ENCODE results near the gene MAP3K5.
"Not testable (repeated sequence)": the region's sequence is repeated elsewhere in the genome, so short reads cannot be mapped to it uniquely, and the experiment has no call there.

MAP3K5 gene

DNA sequence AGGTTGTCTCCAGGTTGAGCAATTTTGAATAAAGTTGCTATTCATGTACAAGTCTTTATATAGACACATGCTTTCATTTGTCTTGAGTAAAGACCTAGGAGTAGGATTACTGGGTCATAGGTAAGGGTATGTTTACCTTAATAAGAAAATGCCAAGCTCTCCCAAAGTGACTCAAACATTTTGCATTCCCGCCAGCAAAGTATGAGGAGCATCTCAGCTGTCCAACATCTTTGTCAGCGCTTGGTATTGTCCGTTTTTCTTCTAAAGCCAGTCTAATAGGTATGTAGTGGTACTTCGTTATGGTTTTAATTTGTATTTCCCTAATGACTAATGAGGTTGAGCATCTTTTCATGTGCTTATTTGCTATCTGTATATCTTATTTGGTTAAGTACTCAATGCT, 67.2 kb downstream of the MAP3K5 start:
- DNase-seq (ENCODE audit: low read depth in 2 of 2): no peak

DNA sequence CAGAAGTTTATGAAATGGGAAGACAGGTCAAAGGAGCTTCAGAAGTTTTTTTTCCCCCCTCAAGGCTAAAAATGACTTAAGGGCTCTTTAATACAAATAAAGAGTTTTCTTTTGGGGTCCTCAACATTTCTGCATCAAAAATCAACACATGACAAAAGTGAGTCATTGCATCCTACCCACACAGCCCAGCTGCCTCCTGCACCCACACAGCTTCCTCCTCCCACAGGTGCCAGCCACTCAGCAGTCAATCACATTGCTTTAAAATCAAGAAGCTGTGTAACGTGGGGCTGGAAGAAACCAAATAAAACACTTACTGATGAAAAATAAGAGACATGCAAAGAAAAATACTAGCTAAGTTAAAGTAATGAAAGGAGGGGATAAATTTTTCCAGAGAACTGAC, 68.5 kb downstream of the MAP3K5 start:
- peak; percentile 2 to 12 for DNase-seq (ENCODE audit: low read depth in 2 of 2)

DNA sequence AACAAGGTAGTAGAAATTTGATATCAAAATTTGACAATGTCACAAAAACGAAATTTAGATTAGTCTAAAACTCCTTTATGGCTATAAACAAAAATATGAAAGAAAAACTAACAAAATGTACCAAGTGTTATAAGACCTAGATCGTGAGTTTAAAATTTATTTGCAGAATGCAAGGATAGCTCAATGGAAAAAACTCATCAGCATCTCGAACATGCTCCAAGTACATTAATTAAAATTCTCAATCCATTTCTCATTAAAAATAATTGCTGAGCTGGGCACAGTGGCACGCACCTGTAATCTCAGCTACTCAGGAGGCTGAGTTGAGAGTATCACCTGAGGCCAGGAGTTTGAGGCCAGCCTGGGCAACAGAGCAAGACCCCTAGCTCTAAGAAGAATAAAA, 70.8 kb downstream of the MAP3K5 start:
- DNase-seq (ENCODE audit: low read depth in 2 of 2): no peak

DNA sequence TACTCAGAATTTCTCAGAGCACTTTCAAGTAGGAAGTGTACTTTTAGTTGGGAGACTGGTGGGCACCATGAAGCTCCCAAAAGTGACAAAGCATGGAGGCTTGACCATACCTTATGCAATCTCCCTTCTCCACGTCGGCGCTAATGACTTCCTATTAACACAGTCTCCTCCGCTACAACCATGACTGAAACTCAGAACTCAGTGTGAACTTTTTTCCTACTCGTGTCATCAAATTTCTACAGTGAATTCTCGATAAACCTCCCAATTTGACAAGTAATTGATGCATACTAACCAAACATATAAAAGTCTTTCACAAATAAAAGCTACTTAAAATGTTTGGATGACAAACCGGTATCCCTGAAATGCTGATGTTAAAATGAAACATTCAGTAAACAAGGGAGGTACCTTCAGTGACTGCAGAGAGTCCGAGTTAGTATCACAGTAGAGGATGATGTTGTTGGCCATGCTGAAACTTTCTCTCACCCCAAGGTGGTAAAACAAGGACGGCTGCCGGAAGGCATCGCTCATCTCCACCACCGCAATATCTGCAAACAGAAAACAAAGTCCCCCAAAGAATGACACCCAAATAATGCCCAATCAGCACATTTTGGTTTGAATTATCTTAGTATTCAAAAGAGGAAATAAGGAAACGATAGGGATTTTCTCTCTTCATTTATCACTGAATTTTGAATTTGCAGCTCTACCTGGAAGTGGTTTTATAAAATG, 72.1 kb downstream of the MAP3K5 start:
- no peak for DNase-seq (ENCODE audit: low read depth in 2 of 2)

DNA sequence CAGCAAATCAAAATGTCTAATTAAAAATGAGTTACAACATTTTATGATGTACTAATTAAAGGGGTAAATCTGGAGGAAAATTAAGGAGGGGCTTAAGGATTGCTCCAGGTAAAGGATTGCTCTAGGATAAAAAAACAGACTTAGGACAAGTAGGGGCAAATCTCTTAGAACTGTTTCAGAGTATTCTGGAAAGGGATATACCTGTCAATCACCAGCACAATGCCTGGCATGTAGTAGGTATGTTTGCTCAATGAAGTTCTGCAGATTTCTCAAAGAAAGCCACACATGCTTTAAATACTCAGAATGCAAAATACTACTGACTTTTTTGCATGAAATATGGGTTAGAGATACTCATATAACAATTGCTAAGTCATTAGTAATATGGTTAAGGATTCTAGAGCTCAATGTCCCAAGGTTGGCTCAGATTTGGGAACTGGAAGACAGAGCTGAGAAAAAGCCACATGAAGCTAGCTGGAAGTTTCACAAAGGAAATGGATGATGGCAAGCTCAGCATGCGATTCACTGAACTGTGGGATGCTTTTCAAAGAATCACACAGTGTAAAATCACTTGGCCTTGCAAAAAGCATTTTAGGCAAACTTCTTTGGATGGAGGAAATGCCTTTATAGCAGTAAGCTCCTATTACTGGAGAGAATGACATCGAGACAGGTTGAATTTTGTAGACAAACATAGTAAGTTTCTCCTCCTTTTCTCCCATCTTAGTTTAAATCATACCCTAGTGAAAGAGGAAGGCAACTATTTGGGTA, 72.8 kb downstream of the MAP3K5 start:
- DNase-seq (ENCODE audit: low read depth in 2 of 2): no peak

DNA sequence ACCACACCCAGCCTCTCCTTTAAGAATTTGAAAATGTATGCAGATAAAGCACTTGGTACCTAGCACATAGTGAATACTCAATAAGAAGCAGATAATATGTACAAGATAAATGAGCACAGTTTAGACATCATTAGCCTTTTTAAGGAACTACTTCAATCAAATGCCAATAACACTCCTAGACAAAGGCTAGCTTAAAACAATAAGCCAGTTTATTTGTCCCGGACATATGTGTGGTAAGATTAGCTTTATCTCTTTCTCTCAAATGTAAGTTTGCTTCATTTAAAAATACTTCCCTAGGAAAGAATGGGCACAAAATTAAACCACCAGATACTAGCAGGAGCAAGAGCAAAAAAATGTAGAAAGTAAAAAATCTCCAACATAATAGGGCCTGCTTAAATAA, 73.8 kb downstream of the MAP3K5 start:
- no peak for DNase-seq (ENCODE audit: low read depth in 2 of 2)

DNA sequence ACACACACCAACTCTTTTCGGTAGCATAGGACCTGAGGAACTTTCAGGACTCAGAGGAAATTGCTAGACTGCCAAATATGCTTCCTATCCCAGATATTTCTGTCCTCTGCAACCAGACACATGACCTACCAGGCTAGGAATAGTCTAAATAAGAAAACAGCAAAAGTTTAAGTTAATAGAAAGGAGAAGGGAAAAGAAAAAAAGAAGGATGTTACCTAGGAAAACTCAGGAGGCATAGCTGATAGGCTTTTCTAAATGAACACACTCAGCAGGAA, 74.6 kb downstream of the MAP3K5 start:
- DNase-seq (ENCODE audit: low read depth in 2 of 2): no peak

DNA sequence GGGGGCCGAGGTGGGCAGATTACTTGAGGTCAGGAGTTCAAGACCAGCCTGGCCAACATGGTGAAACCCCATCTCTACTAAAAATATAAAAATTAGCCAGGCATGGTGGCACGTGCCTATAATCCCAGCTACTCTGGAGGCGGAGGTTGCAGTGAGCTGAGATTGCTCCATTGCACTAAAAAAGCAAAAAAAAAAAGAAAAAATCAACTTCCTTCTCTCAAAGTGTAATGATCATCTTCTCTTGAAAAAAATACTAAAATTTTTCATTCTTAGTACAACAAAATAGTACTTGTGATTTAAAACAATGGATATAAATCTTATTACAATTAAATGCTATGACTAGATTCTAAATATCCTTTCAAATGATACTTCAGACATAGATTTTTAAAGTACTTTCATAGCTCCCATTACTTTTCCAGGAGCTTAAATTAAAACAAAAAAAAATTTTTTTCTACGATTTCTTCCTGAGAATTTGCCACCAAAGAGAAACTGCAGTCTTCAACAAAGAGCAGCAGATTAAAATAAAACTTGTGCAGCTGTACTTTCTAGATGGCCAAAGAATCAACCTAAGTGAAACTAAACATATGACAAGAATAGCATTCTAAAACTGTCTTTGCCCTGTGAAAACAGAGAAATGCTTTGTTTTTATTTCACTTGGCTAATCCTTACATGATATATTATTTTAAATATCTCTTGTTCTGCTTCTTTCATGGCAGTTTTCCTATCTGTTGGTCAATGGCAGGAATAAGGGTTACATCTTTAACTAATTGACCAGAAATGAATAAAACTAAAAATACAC, 75.2 kb downstream of the MAP3K5 start:
- DNase-seq (ENCODE audit: low read depth in 2 of 2): no peak

DNA sequence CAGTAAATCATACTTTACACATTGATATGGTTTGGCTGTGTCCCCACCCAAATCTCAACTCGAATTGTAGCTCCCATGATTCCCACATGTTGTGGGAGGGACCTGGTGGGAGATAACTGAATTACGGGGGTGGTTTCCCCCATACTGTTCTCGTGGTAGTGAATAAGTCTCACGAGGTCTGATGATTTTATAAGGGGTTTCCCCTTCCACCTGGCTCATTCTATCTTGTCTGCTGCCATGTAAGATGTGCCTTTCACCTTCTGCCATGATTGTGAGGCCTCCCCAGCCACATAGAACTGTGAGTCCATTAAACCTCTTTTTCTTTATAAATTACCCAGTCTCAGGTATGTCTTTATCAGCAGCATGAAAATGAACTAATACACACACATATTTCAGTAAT, 79.6 kb downstream of the MAP3K5 start:
- not testable (repeated sequence) for DNase-seq (ENCODE audit: low read depth in 2 of 2)

DNA sequence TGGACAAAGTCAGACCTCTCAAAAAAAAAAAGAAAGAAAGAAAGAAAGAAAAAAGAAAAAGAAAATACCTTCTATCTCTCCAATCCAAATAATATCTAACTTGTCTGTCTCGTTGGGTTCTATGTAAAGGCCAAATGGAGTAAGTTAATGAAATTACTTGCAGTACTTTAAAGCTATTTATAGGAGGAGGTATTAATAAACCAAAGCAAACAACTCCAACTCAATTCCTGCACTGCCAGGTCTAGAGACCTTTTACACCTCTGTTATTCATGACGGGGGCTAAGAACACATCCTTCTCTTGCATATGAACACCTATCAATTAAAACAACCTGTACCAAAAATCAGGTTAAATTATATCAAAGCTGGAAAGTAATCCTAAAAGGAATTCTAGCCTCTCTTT, 80.6 kb downstream of the MAP3K5 start:
- DNase-seq (ENCODE audit: low read depth in 2 of 2): no peak

DNA sequence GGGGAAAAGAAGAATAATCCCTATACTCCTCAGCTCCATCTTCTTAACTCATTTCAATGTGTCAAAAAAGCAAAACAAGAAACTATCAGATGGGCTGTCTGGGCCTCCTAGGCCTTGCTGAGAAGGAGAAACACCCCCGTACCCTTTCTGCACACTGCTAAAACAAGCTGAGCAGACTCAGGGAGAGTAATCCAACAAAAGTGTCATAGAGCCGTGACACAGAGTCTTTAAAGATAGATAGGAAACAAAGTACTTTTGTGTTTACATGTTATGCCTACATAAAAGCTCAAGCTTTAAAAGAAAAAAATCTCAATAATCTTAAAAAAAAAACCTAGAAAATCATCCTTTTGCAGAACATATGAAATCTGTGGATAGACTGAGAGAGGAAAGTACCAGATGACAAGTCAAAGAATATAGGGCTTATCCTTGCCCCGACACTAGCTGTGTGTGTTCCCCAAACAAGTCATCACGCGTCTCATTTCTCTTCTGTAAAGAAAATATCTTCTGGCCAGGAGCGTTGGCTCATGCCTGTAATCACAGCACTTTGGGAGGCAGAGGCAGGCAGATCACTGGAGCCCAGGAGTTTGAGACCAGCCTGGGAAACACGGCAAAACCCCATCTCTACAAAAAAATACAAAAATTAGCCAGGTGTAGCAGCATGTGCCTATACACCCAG, 81.3 kb downstream of the MAP3K5 start:
- no peak for DNase-seq (ENCODE audit: low read depth in 2 of 2)

DNA sequence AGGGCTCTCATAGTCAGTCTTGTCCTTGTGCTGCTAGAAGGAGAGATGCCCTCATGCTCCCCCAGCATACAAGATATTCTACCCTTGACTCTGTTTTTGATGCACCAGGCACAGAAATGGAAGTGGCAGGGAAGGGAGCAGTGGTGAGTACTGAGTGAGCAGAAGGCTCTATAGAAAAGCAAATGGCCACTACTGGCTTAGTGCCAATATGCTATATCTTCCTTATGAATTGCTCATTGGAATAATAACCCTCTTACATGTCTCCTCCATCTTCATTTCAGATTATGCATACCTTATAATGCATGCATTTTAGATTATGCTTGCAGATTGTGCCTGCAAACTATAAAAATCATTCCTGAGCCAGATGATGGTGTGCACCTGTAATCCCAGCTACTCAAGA, 82.8 kb downstream of the MAP3K5 start:
- no peak for DNase-seq (ENCODE audit: low read depth in 2 of 2)

DNA sequence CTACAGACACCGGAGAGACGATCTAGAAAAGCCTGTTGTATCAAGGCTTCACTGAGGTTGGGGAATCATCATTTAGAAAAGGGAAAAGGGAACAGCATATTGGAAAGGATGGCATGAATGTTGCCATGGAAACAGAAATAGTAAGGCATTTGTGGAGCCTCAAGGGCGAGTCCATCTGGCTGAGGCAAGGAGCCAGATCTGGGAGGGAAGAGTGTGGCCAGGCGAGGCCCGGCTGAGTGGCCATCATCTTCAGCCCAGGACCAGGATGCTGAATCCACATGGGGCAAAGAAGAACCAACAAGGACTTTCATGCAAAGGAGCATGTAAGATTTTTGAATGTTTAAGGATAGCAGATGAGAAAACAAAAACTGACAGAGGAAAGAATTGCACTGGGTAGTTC, 85.8 kb downstream of the MAP3K5 start:
- no peak for DNase-seq (ENCODE audit: low read depth in 2 of 2)

DNA sequence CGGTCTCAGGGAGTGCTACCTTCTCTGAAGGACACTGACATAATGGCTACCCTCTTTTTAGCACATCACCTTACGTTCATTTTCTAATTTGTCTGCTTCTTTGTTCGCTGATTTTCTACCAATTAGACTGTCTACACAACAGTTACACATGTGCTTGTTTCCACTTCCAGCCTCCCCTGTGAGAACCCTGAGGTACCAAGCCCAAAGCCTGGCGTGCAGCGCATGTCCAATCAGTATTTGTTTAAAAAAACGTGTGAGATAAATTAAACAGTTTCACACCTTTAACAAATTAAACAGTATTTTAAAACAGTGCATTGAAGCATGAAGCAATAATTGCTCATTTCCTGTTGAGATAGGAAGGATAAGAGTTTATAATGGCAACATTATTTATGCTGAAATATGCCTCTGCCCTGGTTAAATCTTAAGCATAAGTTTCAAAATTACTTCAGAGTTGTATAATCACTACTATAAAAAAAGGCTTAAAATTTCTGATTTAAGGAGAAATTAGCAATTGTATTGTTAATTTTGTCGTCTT, 88.9 kb downstream of the MAP3K5 start:
- no peak for DNase-seq (ENCODE audit: low read depth in 2 of 2)

DNA sequence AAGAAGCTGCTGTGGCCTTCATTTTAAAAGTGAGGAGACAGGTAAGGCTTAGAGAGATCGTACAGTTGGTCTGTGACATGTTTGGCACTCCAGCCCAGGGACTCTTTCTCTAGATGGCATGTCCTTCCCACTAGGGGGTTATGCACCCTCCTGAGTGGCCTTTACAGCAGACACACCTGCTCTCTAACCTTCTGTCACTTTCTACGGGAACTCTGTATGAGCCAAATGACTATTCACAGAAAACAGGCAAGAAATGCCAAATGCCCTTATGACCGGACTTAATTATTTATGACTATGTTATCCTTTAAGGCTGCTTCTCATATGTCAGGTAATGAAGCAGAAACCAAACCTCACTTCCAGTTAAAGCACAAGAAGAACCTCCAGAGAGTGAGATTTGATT, 91.2 kb downstream of the MAP3K5 start:
- no peak for DNase-seq (ENCODE audit: low read depth in 2 of 2)

DNA sequence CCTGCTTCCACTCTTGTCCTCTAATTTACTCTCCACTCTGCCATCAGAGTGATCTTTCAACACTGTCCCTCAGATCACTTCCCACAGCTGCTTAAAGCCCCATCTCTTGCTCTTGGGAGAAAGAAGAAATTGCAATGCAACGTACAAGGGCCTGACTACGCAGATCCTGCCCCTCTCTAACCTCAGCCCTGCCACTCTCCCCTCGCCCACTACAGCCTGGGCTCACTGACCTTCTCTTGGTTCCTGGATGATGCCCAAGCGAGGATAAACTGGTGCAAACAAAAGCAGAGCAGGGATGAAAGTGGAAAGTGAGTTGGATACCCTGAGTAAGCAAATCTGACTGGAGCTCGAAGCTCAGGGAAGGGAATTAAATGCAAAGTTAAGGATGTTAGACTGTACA, 92.9 kb downstream of the MAP3K5 start:
- no peak for DNase-seq (ENCODE audit: low read depth in 2 of 2)

DNA sequence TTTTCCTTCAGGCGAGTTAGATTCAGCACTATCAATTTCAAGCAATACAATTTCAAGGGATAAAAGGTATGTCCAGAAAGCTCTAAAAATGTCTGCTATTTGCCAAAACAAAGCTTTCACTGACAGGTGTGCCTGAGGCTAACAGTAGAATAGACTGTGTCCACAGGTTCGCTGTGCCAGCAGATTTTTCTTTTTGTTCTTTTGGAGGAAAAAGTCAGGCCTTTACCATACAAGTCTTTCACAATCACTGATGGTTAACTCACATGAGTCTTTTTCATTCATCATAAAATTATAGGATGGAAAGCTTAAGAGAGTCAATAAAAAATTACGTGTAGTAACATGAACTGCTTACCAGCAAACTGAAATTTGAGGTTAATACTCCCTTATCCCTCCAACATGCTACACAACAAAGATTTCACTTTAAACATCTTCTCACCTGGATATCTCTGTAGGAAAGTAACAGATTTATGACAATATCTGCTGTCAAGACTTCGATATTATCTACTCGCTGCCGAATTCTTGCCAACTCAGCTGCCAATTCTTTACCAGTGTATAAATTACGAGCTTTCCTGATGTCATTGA, 95.4 kb downstream of the MAP3K5 start:
- DNase-seq (ENCODE audit: low read depth in 2 of 2): no peak

DNA sequence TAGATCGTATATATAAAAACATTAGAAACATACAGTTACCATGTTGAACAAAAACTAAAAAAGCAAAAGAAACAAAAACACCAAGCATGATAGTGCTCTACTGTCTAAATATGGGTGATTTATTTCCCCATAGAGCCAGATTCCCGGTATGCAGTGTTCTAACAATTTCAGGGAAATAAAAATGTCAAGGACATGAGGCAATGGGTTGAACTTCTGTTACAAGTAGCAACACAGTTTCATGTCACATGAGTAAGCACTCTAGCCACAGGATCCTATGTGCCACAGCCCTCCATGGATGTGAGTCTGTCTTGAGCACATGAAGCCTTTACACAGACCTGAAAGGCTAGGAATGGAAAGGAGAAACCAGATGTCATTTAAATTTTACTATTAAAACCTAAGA, 96.0 kb downstream of the MAP3K5 start:
- DNase-seq (ENCODE audit: low read depth in 2 of 2): no peak

DNA sequence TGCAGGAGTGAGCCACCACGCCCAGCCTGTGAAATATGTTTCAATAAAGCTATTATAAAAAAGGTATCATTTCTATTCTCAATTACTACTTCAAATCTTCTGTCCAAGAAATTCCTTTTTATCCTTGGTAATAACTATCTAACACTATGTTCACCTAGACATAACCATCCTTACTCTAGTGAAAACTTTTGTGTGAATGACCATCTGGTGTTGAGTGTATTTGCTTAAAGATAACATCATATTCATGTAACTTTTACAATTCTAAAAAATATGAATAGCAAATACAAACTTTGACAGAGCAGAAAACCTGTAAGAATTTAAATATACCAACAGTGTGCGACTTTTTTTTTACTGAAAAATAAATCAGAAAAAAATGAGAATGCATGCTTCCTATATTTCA, 96.9 kb downstream of the MAP3K5 start:
- no peak for DNase-seq (ENCODE audit: low read depth in 2 of 2)

DNA sequence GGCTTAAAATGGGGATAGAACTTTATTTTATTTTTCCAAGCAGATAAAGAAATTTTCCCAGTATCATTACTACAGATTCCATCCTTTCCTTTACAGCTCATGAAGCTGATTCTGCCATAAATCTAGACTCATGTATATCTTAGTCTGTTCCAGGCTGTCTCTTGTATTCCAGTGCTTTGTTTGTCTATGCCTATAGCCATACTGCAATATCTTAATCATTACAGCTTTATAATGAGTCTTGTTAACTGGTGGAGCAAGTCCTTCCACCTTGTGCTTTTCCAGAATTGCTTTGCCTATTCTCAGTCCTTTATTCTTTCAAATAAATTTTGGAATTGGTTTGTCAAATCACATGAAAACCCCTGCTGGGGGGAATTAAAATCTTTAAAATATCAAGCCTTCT, 99.2 kb downstream of the MAP3K5 start:
- DNase-seq (ENCODE audit: low read depth in 2 of 2): no peak

DNA sequence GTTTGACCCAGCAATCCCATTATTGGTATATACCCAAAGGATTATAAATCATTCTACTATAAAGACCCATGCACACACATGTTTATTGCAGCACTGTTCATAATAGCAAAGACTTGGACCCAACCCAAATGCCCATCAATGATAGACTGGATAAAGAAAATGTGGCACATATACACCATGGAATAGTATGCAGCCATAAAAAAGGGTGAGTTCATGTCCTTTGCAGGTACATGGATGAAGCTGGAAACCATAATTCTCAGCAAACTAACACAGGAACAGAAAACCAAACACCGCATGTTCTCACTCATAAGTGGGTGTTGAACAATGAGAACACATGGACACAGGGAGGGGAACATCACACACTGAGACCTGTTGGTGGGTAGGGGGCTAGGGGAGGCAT, 104.4 kb downstream of the MAP3K5 start:
- not testable (repeated sequence) for DNase-seq (ENCODE audit: low read depth in 2 of 2)
